ENCODE measurements around the gene SKAP1. TPM values are rescaled to one million over a fixed set of nuclear protein-coding genes. Genes with fewer than 3 reads are reported as not detected.
A peak's percentile ranks its signal among the peaks of the same experiment; 100 is the strongest.

SKAP1 gene
- total and polyA plus RNA-seq, 4 donors, result 4.4 to 36.1 (median 24.7) TPM

- no CpG with 5 or more reads among the region's 8 CpGs for WGBS (ENCODE audit: insufficient coverage)
- Histone ChIP-seq H3K27ac (ENCODE audit: low read depth, low read length) (no peak overlapping the region), H3K36me3 (ENCODE audit: control insufficient read depth, insufficient read depth, low read length) (no peaks in the 10 kb centered on the region), H3K9me3 (ENCODE audit: control insufficient read depth, insufficient read depth, low read length) (no peaks in the 10 kb centered on the region), H3K4me3 (ENCODE audit: low read depth, low read length) (no peak overlapping the region), H3K27me3 (ENCODE audit: control insufficient read depth, insufficient read depth, low read length) (peaks cover 3% of the 10 kb centered on the region), H3K4me1 (ENCODE audit: control insufficient read depth, insufficient read depth, low read length) (peaks cover 24% of the 10 kb centered on the region)
- DNase-seq (ENCODE audit: low read depth in 4 of 6, low spot score in 6 of 6), result peak in 1 of 6 donors; percentile 96
Observed at GRCh38 chr17:48144231-48144630, 285.8 kb downstream of the SKAP1 start.

- Histone ChIP-seq H3K4me1 (ENCODE audit: control insufficient read depth, insufficient read depth, low read length) (peaks cover 21% of the 10 kb centered on the region), H3K36me3 (ENCODE audit: control insufficient read depth, insufficient read depth, low read length) (no peaks in the 10 kb centered on the region), H3K27ac (ENCODE audit: low read depth, low read length) (no peak overlapping the region), H3K27me3 (ENCODE audit: control insufficient read depth, insufficient read depth, low read length) (no peaks in the 10 kb centered on the region), H3K4me3 (ENCODE audit: low read depth, low read length) (no peak overlapping the region), H3K9me3 (ENCODE audit: control insufficient read depth, insufficient read depth, low read length) (no peaks in the 10 kb centered on the region)
- DNase-seq (ENCODE audit: low read depth in 4 of 6, low spot score in 6 of 6), result no peak
- WGBS (ENCODE audit: insufficient coverage), result 8% methylated on average over 2 of the region's 6 CpGs
Observed at GRCh38 chr17:48143629-48144028, 286.4 kb downstream of the SKAP1 start.

- H3K4me3 ChIP-seq (ENCODE audit: low read depth, low read length), result no peak overlapping the region
- no peaks in the 10 kb centered on the region for H3K27me3 ChIP-seq (ENCODE audit: control insufficient read depth, insufficient read depth, low read length)
- H3K9me3 ChIP-seq (ENCODE audit: control insufficient read depth, insufficient read depth, low read length), result no peaks in the 10 kb centered on the region
- peaks cover 6% of the 10 kb centered on the region for H3K4me1 ChIP-seq (ENCODE audit: control insufficient read depth, insufficient read depth, low read length)
- WGBS (ENCODE audit: insufficient coverage), result 72% methylated on average over 2 of the region's 2 CpGs
- DNase-seq (ENCODE audit: low read depth in 4 of 6, low spot score in 6 of 6), result no peak
- no peak overlapping the region for H3K27ac ChIP-seq (ENCODE audit: low read depth, low read length)
- no peaks in the 10 kb centered on the region for H3K36me3 ChIP-seq (ENCODE audit: control insufficient read depth, insufficient read depth, low read length)
Observed at GRCh38 chr17:48139944-48140343, 290.1 kb downstream of the SKAP1 start.

- no peak for DNase-seq (ENCODE audit: low read depth in 4 of 6, low spot score in 6 of 6)
- Histone ChIP-seq H3K36me3 (ENCODE audit: control insufficient read depth, insufficient read depth, low read length) (no peaks in the 10 kb centered on the region), H3K9me3 (ENCODE audit: control insufficient read depth, insufficient read depth, low read length) (no peaks in the 10 kb centered on the region), H3K27ac (ENCODE audit: low read depth, low read length) (no peak overlapping the region), H3K4me1 (ENCODE audit: control insufficient read depth, insufficient read depth, low read length) (no peaks in the 10 kb centered on the region), H3K4me3 (ENCODE audit: low read depth, low read length) (no peak overlapping the region), H3K27me3 (ENCODE audit: control insufficient read depth, insufficient read depth, low read length) (no peaks in the 10 kb centered on the region)
- WGBS (ENCODE audit: insufficient coverage), result no CpG with 5 or more reads among the region's 1 CpG
Observed at GRCh38 chr17:48137656-48138055, 292.4 kb downstream of the SKAP1 start.

- DNase-seq (ENCODE audit: low read depth in 4 of 6, low spot score in 6 of 6), result peak in 1 of 6 donors; percentile 48
- H3K36me3 ChIP-seq (ENCODE audit: control insufficient read depth, insufficient read depth, low read length), result no peaks in the 10 kb centered on the region
- no peak overlapping the region for H3K4me3 ChIP-seq (ENCODE audit: low read depth, low read length)
- no peaks in the 10 kb centered on the region for H3K27me3 ChIP-seq (ENCODE audit: control insufficient read depth, insufficient read depth, low read length)
- H3K27ac ChIP-seq (ENCODE audit: low read depth, low read length), result no peak overlapping the region
- peaks cover 6% of the 10 kb centered on the region for H3K4me1 ChIP-seq (ENCODE audit: control insufficient read depth, insufficient read depth, low read length)
- H3K9me3 ChIP-seq (ENCODE audit: control insufficient read depth, insufficient read depth, low read length), result no peaks in the 10 kb centered on the region
- no CpG with 5 or more reads among the region's 3 CpGs for WGBS (ENCODE audit: insufficient coverage)
Observed at GRCh38 chr17:48134912-48135480, 295.0 kb downstream of the SKAP1 start.

GRCh38 chr17:48132385-48132784 lies 297.6 kb downstream of the SKAP1 start:
- no peak overlapping the region for H3K27ac ChIP-seq (ENCODE audit: low read depth, low read length)
- H3K4me1 ChIP-seq (ENCODE audit: control insufficient read depth, insufficient read depth, low read length), result peaks cover 12% of the 10 kb centered on the region
- no peak overlapping the region for H3K4me3 ChIP-seq (ENCODE audit: low read depth, low read length)
- H3K9me3 ChIP-seq (ENCODE audit: control insufficient read depth, insufficient read depth, low read length), result no peaks in the 10 kb centered on the region
- H3K27me3 ChIP-seq (ENCODE audit: control insufficient read depth, insufficient read depth, low read length), result no peaks in the 10 kb centered on the region
- peaks cover 4% of the 10 kb centered on the region for H3K36me3 ChIP-seq (ENCODE audit: control insufficient read depth, insufficient read depth, low read length)
- DNase-seq (ENCODE audit: low read depth in 4 of 6, low spot score in 6 of 6), result no peak
- WGBS (ENCODE audit: insufficient coverage), result 92% methylated on average over 4 of the region's 5 CpGs

- peak in 2 of 6 donors; percentile 89 to 96 for DNase-seq (ENCODE audit: low read depth in 4 of 6, low spot score in 6 of 6)
- Histone ChIP-seq H3K27ac (ENCODE audit: low read depth, low read length) (no peak overlapping the region), H3K9me3 (ENCODE audit: control insufficient read depth, insufficient read depth, low read length) (no peaks in the 10 kb centered on the region), H3K27me3 (ENCODE audit: control insufficient read depth, insufficient read depth, low read length) (no peaks in the 10 kb centered on the region), H3K4me1 (ENCODE audit: control insufficient read depth, insufficient read depth, low read length) (peaks cover 16% of the 10 kb centered on the region), H3K36me3 (ENCODE audit: control insufficient read depth, insufficient read depth, low read length) (peaks cover 4% of the 10 kb centered on the region), H3K4me3 (ENCODE audit: low read depth, low read length) (no peak overlapping the region)
- WGBS (ENCODE audit: insufficient coverage), result no CpG with 5 or more reads among the region's 4 CpGs
Observed at GRCh38 chr17:48131216-48131824, 298.7 kb downstream of the SKAP1 start.

GRCh38 chr17:48129981-48130380 lies 300.0 kb downstream of the SKAP1 start:
- no peaks in the 10 kb centered on the region for H3K9me3 ChIP-seq (ENCODE audit: control insufficient read depth, insufficient read depth, low read length)
- no peak overlapping the region for H3K27ac ChIP-seq (ENCODE audit: low read depth, low read length)
- no peaks in the 10 kb centered on the region for H3K27me3 ChIP-seq (ENCODE audit: control insufficient read depth, insufficient read depth, low read length)
- H3K4me3 ChIP-seq (ENCODE audit: low read depth, low read length), result no peak overlapping the region
- peaks cover 22% of the 10 kb centered on the region for H3K4me1 ChIP-seq (ENCODE audit: control insufficient read depth, insufficient read depth, low read length)
- peaks cover 4% of the 10 kb centered on the region for H3K36me3 ChIP-seq (ENCODE audit: control insufficient read depth, insufficient read depth, low read length)
- DNase-seq (ENCODE audit: low read depth in 4 of 6, low spot score in 6 of 6), result no peak
- 82% methylated on average over 2 of the region's 5 CpGs for WGBS (ENCODE audit: insufficient coverage)

GRCh38 chr17:48128400-48128799 lies 301.6 kb downstream of the SKAP1 start:
- H3K36me3 ChIP-seq (ENCODE audit: control insufficient read depth, insufficient read depth, low read length), result peaks cover 4% of the 10 kb centered on the region
- no CpG with 5 or more reads among the region's 5 CpGs for WGBS (ENCODE audit: insufficient coverage)
- peak in 1 of 6 donors; percentile 57 for DNase-seq (ENCODE audit: low read depth in 4 of 6, low spot score in 6 of 6)
- no peaks in the 10 kb centered on the region for H3K27me3 ChIP-seq (ENCODE audit: control insufficient read depth, insufficient read depth, low read length)
- H3K27ac ChIP-seq (ENCODE audit: low read depth, low read length), result no peak overlapping the region
- H3K4me1 ChIP-seq (ENCODE audit: control insufficient read depth, insufficient read depth, low read length), result peaks cover 26% of the 10 kb centered on the region
- H3K9me3 ChIP-seq (ENCODE audit: control insufficient read depth, insufficient read depth, low read length), result no peaks in the 10 kb centered on the region
- no peak overlapping the region for H3K4me3 ChIP-seq (ENCODE audit: low read depth, low read length)

GRCh38 chr17:48127371-48128051 lies 302.5 kb downstream of the SKAP1 start:
- Histone ChIP-seq H3K9me3 (ENCODE audit: control insufficient read depth, insufficient read depth, low read length) (no peaks in the 10 kb centered on the region), H3K27ac (ENCODE audit: low read depth, low read length) (no peak overlapping the region), H3K36me3 (ENCODE audit: control insufficient read depth, insufficient read depth, low read length) (peaks cover 8% of the 10 kb centered on the region), H3K4me1 (ENCODE audit: control insufficient read depth, insufficient read depth, low read length) (peaks cover 34% of the 10 kb centered on the region), H3K27me3 (ENCODE audit: control insufficient read depth, insufficient read depth, low read length) (no peaks in the 10 kb centered on the region), H3K4me3 (ENCODE audit: low read depth, low read length) (no peak overlapping the region)
- peak in 2 of 6 donors; percentile 67 to 73 for DNase-seq (ENCODE audit: low read depth in 4 of 6, low spot score in 6 of 6)
- WGBS (ENCODE audit: insufficient coverage), result 34% methylated on average over 9 of the region's 9 CpGs
